Activated CD4-positive, alpha-beta T cell treated with anti-CD3 and anti-CD28 coated beads, Interleukin-2, amount 10 ng/mL, durations not matched to agents 24 days and 14 days (primary cell): ENCODE results near the gene CHCHD5. TPM values are rescaled to one million over a fixed set of nuclear protein-coding genes. Genes with fewer than 3 reads are reported as not detected.

Source experiments
- DNase-seq: peaks from one replicate; pipeline ENCODE4 v3.0.0; 2022
- H3K27ac Mint-ChIP-seq: one replicate; pipeline ENCODE4 v1.8.0; 2022; ENCODE audit warnings: mild to moderate bottlenecking, mixed read lengths
- H3K27me3 Mint-ChIP-seq: one replicate; pipeline ENCODE4 v1.8.0; 2022; ENCODE audit warnings: mixed read lengths
- H3K36me3 Mint-ChIP-seq: one replicate; pipeline ENCODE4 v1.8.0; 2022; ENCODE audit warnings: low read depth, mild to moderate bottlenecking, mixed read lengths
- H3K4me1 Mint-ChIP-seq: one replicate; pipeline ENCODE4 v1.8.0; 2021; ENCODE audit warnings: mixed read lengths
- H3K4me3 Mint-ChIP-seq: one replicate; pipeline ENCODE4 v1.8.0; 2022; ENCODE audit warnings: mild to moderate bottlenecking, moderate library complexity, mixed read lengths
- H3K9me3 Mint-ChIP-seq: one replicate; pipeline ENCODE4 v1.8.0; 2021; ENCODE audit warnings: mixed read lengths
- intact Hi-C: fragments of 100-400 bp; cut with micrococcal nuclease; formaldehyde crosslinking; loops from one replicate; pipeline ENCODE4 v1.15.1; 2023
- total RNA-seq: library from RNA; stranded (reverse); gene quantifications from 2 replicates; pipeline ENCODE4 v1.2.3, GENCODE V29; 2022

CHCHD5 gene
- total RNA-seq, 1 donor from 2014 or later = 36.4 TPM

GRCh38 chr2:112636605-112637288 is 52.3 kb downstream of the CHCHD5 start:
- H3K27ac Mint-ChIP-seq = no peak overlapping the region
- intact Hi-C loops = no loop called here

GRCh38 chr2:112637289-112637660 is 52.9 kb downstream of the CHCHD5 start:
- Mint-ChIP-seq H3K27ac (no peak overlapping the region), H3K9me3 (no peaks in the 10 kb centered on the region), H3K4me1 (peaks cover 60% of the 10 kb centered on the region), H3K4me3 (no peak overlapping the region), H3K36me3 (peaks cover 9% of the 10 kb centered on the region), H3K27me3 (no peaks in the 10 kb centered on the region)
- intact Hi-C loops = no loop called here
- no peak for DNase-seq

More at GRCh38 chr2:112636605-112637288, 52.3 kb downstream of the CHCHD5 start:
- Mint-ChIP-seq H3K36me3 (peaks cover 9% of the 10 kb centered on the region), H3K4me1 (peaks cover 65% of the 10 kb centered on the region), H3K27me3 (no peaks in the 10 kb centered on the region), H3K4me3 (no peak overlapping the region), H3K9me3 (no peaks in the 10 kb centered on the region)
- DNase-seq = no peak

Other genes starting within 250 kb of the CHCHD5 start
- 13.9 and 15.6 TPM in 2 replicates for gene RGPD8, start 151.0 kb upstream of the CHCHD5 start, total RNA-seq
- gene TTL, start 102.5 kb upstream of the CHCHD5 start, total RNA-seq = 44.6 and 48.5 TPM in 2 replicates
- 71.9 and 84.5 TPM in 2 replicates for gene POLR1B, start 42.1 kb upstream of the CHCHD5 start, total RNA-seq
- gene SLC20A1, start 61.3 kb downstream of the CHCHD5 start, total RNA-seq = 180 and 182 TPM in 2 replicates
- gene NT5DC4, start 136.4 kb downstream of the CHCHD5 start, total RNA-seq = 0.24 TPM in 1 of 2 replicates, not detected in the other
- 17.8 and 17.9 TPM in 2 replicates for gene CKAP2L, start 180.0 kb downstream of the CHCHD5 start, total RNA-seq
- 9.4 and 10.2 TPM in 2 replicates for gene IL1A, start 199.9 kb downstream of the CHCHD5 start, total RNA-seq